Measurements from ENCODE around the gene SLC12A1. TPM values are rescaled to one million over a fixed set of nuclear protein-coding genes. Genes with fewer than 3 reads are reported as not detected.
"Not testable (repeated sequence)": the region's sequence is repeated elsewhere in the genome, so short reads cannot be mapped to it uniquely, and the experiment has no call there.

Gene SLC12A1
- total and polyA plus RNA-seq, 5 donors = not detected

DNA sequence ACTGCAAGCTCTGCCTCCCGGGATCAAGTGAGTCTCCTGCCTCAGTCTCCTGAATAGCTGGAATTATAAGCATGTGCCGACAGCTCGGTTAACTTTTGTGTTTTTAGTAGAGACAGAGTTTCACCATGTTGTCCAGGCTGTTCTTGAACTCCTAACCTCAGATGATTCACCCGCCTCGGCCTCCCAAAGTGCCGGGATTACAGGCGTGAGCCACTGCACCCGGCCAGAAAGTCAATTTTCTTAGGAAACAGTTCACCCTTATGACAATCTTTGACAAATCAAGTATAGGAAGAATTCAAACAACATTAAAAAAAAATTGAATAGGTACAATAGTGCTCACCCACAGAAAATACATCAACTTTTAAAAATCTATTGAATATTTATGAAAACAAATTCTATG lies 101.5 kb downstream of the SLC12A1 start:
- Histone ChIP-seq H3K9me3 (ENCODE audit: control insufficient read depth, low read length) (no peaks in the 10 kb centered on the region), H3K27me3 (ENCODE audit: control insufficient read depth, insufficient read depth) (no peaks in the 10 kb centered on the region), H3K4me3 (ENCODE audit: low read length) (no peak overlapping the region), H3K27ac (ENCODE audit: low read length) (no peak overlapping the region), H3K4me1 (ENCODE audit: control insufficient read depth, insufficient read depth, low read length) (no peaks in the 10 kb centered on the region)
- 87% methylated on average over 8 of the region's 8 CpGs for WGBS
- intact Hi-C loops (cut with DNase I) = no loop called here
- no peak for ATAC-seq
- DNase-seq = no peak

DNA sequence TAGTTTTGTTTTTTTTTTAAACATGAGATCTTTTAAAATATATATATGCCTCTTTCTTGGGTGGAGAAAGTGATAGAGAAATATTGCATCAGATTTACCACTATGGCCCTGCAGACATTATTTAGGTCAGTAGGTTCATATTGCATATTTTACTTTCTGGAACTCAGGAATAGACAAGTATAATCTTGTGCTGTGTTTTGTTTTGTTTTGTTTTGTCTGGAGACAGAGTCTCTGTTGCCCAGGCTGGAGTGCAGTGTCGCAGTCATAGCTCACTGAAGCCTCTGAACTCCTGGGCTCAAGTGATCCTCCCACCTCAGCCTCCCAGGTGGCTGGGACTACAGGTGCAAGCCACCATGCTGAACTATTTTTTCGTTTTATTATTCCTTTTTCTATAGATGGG lies 103.6 kb downstream of the SLC12A1 start:
- no peak overlapping the region for H3K27ac ChIP-seq (ENCODE audit: low read length)
- no peak for DNase-seq
- intact Hi-C loops (cut with DNase I) = no loop called here
- ATAC-seq = no peak
- H3K4me3 ChIP-seq (ENCODE audit: low read length) = no peak overlapping the region
- 70% methylated on average over 2 of the region's 2 CpGs for WGBS
- H3K27me3 ChIP-seq (ENCODE audit: control insufficient read depth, insufficient read depth) = no peaks in the 10 kb centered on the region
- no peaks in the 10 kb centered on the region for H3K9me3 ChIP-seq (ENCODE audit: control insufficient read depth, low read length)
- H3K4me1 ChIP-seq (ENCODE audit: control insufficient read depth, insufficient read depth, low read length) = no peaks in the 10 kb centered on the region

DNA sequence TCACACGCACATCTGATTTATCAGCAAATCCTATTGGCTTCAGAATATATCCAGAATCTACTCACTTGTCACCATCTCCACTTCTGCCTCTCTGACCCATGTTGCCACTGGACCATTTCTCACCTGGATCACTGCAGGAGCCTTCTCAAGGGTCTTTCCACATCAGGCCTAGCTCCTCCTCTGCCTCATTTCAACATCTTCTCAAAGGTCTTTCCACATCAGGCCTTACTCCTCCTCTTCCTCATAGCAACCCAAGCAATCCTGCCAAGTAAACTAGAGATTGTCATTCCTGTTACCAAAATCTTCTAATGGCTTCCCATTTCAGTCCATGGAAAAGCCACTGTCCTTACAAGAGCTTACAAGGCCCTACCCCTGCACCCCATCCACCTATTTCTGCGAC lies 107.1 kb downstream of the SLC12A1 start:
- Histone ChIP-seq H3K9me3 (ENCODE audit: control insufficient read depth, low read length) (no peaks in the 10 kb centered on the region), H3K4me1 (ENCODE audit: control insufficient read depth, insufficient read depth, low read length) (no peaks in the 10 kb centered on the region), H3K4me3 (ENCODE audit: low read length) (no peak overlapping the region), H3K27ac (ENCODE audit: low read length) (no peak overlapping the region), H3K27me3 (ENCODE audit: control insufficient read depth, insufficient read depth) (no peaks in the 10 kb centered on the region)
- DNase-seq = no peak
- WGBS = 87% methylated on average over 2 of the region's 2 CpGs
- no peak for ATAC-seq
- intact Hi-C loops (cut with DNase I) = no loop called here

DNA sequence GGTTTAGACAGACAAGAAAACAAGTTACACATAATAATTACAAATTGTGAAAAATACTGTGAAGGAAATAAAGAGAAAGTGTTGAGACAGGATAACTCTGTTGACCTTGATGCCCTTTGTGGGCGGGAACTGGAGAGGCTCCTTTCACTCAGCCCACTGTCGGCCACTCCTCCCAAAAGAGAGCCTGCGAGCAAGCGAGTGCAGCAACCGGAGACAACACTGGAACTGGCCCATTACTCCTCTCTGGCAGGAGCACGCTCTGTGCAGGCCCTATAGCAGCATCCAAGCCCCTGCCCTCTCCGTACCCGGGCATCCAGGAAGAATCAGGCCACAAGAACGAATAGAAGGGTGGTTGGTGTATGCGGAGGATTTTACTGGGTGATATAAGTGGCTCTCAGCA lies 108.9 kb downstream of the SLC12A1 start:
- intact Hi-C loops (cut with DNase I) = no loop called here
- H3K4me1 ChIP-seq (ENCODE audit: control insufficient read depth, insufficient read depth, low read length) = no peaks in the 10 kb centered on the region
- 67% methylated on average over 10 of the region's 10 CpGs for WGBS
- no peaks in the 10 kb centered on the region for H3K27me3 ChIP-seq (ENCODE audit: control insufficient read depth, insufficient read depth)
- ATAC-seq (no peak), DNase-seq (no peak)
- no peaks in the 10 kb centered on the region for H3K9me3 ChIP-seq (ENCODE audit: control insufficient read depth, low read length)
- H3K27ac ChIP-seq (ENCODE audit: low read length) = no peak overlapping the region
- H3K4me3 ChIP-seq (ENCODE audit: low read length) = no peak overlapping the region

DNA sequence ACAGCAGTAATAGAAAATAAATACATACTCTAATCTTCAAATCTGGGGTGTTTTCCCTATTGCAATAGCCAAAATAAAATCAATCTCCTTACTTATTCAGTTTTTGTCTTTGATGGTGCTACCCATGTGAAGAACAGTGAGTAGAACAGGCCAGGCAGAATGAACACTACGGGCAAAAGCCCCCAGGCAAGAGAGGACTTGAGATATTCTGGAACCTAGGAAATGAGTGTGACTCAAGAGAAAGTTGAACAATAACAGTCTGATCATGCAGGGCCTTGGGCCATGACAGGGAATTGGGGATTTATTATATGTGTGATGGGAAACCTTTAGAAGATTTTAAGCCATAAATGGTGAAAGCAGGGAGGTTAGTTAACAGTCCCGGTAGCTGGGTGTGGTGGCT lies 111.1 kb downstream of the SLC12A1 start:
- Histone ChIP-seq H3K27ac (ENCODE audit: low read length) (no peak overlapping the region), H3K4me3 (ENCODE audit: low read length) (no peak overlapping the region), H3K4me1 (ENCODE audit: control insufficient read depth, insufficient read depth, low read length) (no peaks in the 10 kb centered on the region), H3K27me3 (ENCODE audit: control insufficient read depth, insufficient read depth) (no peaks in the 10 kb centered on the region), H3K9me3 (ENCODE audit: control insufficient read depth, low read length) (no peaks in the 10 kb centered on the region)
- WGBS = 93% methylated on average over 2 of the region's 2 CpGs
- intact Hi-C loops (cut with DNase I) = no loop called here
- DNase-seq (no peak), ATAC-seq (no peak)

DNA sequence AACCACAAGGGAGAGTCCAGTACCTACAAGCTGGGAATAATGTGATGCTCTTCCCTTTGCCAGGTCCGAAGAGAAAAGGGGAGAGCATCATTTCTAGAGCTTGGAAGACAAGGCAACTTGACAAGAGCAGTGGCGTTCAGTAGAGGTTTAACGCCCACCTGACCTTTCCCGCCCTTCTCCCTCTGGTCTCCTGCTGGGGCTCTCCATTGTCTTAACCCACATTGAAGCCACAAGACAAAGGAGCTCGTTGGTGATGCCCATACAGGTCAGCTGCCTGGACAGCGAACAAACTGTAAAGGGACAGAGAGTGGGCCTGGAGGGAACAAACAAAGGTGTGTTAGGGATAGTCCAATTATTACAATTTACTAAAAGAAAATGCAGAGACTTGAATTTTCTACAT lies 112.0 kb downstream of the SLC12A1 start:
- H3K4me3 ChIP-seq (ENCODE audit: low read length) = no peak overlapping the region
- intact Hi-C loops (cut with DNase I) = no loop called here
- H3K9me3 ChIP-seq (ENCODE audit: control insufficient read depth, low read length) = no peaks in the 10 kb centered on the region
- WGBS = 65% methylated on average over 6 of the region's 6 CpGs
- DNase-seq (no peak), ATAC-seq (no peak)
- H3K4me1 ChIP-seq (ENCODE audit: control insufficient read depth, insufficient read depth, low read length) = no peaks in the 10 kb centered on the region
- no peaks in the 10 kb centered on the region for H3K27me3 ChIP-seq (ENCODE audit: control insufficient read depth, insufficient read depth)
- H3K27ac ChIP-seq (ENCODE audit: low read length) = no peak overlapping the region

DNA sequence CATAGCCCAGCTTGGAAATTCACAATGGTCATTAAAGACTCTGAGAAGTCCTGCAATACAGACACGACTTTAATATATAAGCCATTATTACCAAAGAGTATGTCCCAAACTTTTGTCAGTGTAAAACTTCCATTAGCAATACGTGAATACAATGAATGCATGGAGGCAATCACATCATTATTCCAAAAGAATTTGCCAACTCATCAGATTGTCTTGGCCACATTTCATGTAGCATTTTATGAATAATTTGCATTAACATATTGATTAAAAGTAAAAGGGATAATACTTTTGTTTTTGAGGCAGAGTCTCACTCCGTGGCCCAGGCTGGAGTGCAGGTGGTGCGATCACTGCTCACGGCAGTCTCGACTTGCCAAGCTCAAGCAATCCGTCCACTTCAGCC lies 117.2 kb downstream of the SLC12A1 start:
- no peak for ATAC-seq
- H3K27me3 ChIP-seq (ENCODE audit: control insufficient read depth, insufficient read depth) = no peaks in the 10 kb centered on the region
- H3K4me1 ChIP-seq (ENCODE audit: control insufficient read depth, insufficient read depth, low read length) = no peaks in the 10 kb centered on the region
- intact Hi-C loops (cut with DNase I) = no loop called here
- no peak overlapping the region for H3K27ac ChIP-seq (ENCODE audit: low read length)
- H3K9me3 ChIP-seq (ENCODE audit: control insufficient read depth, low read length) = no peaks in the 10 kb centered on the region
- H3K4me3 ChIP-seq (ENCODE audit: low read length) = no peak overlapping the region
- 94% methylated on average over 7 of the region's 7 CpGs for WGBS
- no peak for DNase-seq

DNA sequence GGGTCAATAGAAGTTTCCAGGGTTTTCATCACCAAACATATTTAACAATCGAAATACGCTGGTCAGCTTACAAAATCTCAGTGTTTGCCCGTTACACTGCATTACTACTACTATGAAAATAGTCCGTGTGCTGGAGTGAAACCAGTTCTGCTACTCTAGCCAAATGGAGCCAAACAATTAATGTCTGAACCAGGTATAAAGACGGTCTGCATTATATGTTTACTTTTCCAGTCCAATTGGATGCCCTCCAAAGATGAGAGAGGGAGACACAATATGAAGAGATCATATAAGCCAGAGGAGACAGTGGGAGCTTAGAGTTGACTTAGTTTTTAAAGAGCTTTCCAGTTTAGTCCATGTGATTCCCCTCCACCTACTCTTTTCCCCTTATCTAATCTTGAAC lies 118.8 kb downstream of the SLC12A1 start:
- no peak for DNase-seq
- Histone ChIP-seq H3K27ac (ENCODE audit: low read length) (no peak overlapping the region), H3K4me3 (ENCODE audit: low read length) (no peak overlapping the region), H3K27me3 (ENCODE audit: control insufficient read depth, insufficient read depth) (no peaks in the 10 kb centered on the region), H3K4me1 (ENCODE audit: control insufficient read depth, insufficient read depth, low read length) (no peaks in the 10 kb centered on the region), H3K9me3 (ENCODE audit: control insufficient read depth, low read length) (no peaks in the 10 kb centered on the region)
- intact Hi-C loops (cut with DNase I) = no loop called here
- 72% methylated on average over 5 of the region's 5 CpGs for WGBS
- no peak for ATAC-seq

DNA sequence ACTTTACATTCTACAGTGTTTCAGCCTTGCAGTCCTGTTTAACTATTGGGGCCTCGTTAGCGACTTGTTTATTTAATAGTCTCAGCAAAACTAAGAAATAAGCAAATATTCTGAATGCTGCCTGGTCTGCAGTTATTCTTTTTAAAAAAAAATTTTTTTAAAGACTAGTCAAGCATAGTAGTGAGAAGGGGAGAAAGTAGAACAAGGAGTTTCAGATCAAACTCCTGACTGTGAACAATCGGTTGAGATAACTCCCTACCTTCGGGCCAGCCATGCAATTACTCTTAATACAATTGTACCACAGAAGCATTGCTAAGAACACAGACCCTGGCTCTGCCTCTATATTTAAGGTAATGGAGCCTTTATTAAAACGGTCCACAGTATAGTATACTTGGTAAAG lies 119.3 kb downstream of the SLC12A1 start:
- Histone ChIP-seq H3K4me3 (ENCODE audit: low read length) (no peak overlapping the region), H3K27me3 (ENCODE audit: control insufficient read depth, insufficient read depth) (no peaks in the 10 kb centered on the region), H3K4me1 (ENCODE audit: control insufficient read depth, insufficient read depth, low read length) (no peaks in the 10 kb centered on the region), H3K27ac (ENCODE audit: low read length) (no peak overlapping the region), H3K9me3 (ENCODE audit: control insufficient read depth, low read length) (no peaks in the 10 kb centered on the region)
- intact Hi-C loops (cut with DNase I) = no loop called here
- WGBS = 87% methylated on average over 5 of the region's 5 CpGs
- DNase-seq (no peak), ATAC-seq (no peak)

DNA sequence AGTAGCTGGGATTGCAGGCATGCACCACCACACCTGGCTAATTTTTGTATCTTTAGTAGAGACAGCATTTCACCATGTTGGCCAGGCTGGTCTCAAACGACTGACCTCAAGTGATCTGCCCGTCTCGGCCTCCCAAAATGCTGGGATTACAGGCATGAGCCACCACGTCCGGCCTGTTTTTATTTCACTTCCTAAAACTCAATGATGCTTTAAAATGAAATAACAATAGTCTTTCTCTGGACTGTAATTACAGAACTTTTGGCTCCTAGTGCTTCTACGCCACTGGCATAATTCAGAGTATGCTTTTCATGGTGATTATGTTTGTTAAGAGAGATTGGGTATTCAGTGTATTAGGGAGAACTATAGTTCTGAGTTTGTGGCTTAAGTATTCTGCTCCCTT lies 120.1 kb downstream of the SLC12A1 start:
- H3K27me3 ChIP-seq (ENCODE audit: control insufficient read depth, insufficient read depth); H3K9me3 ChIP-seq (ENCODE audit: control insufficient read depth, low read length); H3K27ac ChIP-seq (ENCODE audit: low read length); H3K4me3 ChIP-seq (ENCODE audit: low read length); ATAC-seq; H3K4me1 ChIP-seq (ENCODE audit: control insufficient read depth, insufficient read depth, low read length); DNase-seq; intact Hi-C loops (cut with DNase I): not testable (repeated sequence)
- 85% methylated on average over 6 of the region's 6 CpGs for WGBS

DNA sequence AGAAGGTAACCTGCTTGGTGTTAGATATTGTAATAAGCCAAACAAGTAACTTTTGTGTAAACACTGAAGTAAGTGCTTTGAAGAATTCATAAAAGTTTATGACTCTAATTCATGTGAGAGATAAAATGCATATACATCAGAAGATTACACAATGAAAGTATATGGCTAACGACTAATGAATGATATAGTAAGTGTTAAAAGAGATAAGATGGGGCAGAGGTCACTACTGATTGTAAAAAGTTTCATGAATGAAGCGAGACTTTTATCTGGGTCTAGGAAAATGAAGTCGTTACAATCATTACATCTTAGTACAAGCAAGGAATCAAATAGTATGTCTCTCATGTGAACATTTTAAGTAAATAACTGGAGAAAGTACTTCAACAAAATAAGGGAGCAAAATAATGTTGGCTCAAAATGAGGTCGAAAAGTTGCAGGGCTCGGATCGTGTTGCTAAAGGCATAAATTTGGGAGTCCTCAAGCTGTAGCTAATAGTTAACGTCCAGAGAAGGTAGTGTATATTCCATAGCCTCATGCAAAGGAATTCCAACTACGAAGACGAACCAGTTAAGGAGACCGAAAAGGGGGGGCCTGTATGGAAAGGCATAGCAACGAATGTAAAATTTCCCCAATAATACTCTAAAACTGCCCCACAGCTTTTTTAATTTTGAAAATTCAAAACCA lies 124.1 kb downstream of the SLC12A1 start:
- intact Hi-C loops (cut with DNase I) = no loop called here
- 13% methylated on average over 11 of the region's 11 CpGs for WGBS
- H3K27me3 ChIP-seq (ENCODE audit: control insufficient read depth, insufficient read depth) = no peaks in the 10 kb centered on the region

More for the DNA sequence above, 124.1 kb downstream of the SLC12A1 start:
- peak overlapping the region; percentile 47 for H3K4me3 ChIP-seq (ENCODE audit: low read length)
- peaks cover 2% of the 10 kb centered on the region for H3K4me1 ChIP-seq (ENCODE audit: control insufficient read depth, insufficient read depth, low read length)
- no peaks in the 10 kb centered on the region for H3K9me3 ChIP-seq (ENCODE audit: control insufficient read depth, low read length)
- ATAC-seq = no peak
- H3K27ac ChIP-seq (ENCODE audit: low read length) = no peak overlapping the region
- DNase-seq = no peak

All from right cardiac atrium (tissue), 5 donors.